ENCODE results near the gene PEBP1.

PEBP1 gene

GRCh38 chr12:118150625-118151024, 14.7 kb downstream of the PEBP1 start:
- H3K9me2 ChIP-seq (replicated peaks; ENCODE audit: insufficient read depth, low read length): no peaks in the 10 kb centered on the region
- DNase-seq: no peak
- no peaks in the 10 kb centered on the region for H3K4me1 ChIP-seq (ENCODE audit: low read length)
- H4K20me1 ChIP-seq (ENCODE audit: insufficient read depth, low read length): no peaks in the 10 kb centered on the region
- no peak overlapping the region for H3K4me3 ChIP-seq (ENCODE audit: low read length)
- H3K27me3 ChIP-seq (replicated peaks; ENCODE audit: insufficient read depth, low read length): no peaks in the 10 kb centered on the region
- no peaks in the 10 kb centered on the region for H3K36me3 ChIP-seq (replicated peaks; ENCODE audit: insufficient read depth, low read length)
- no peak for TF ChIP-seq EZH2phosphoT487 (IDR thresholded peaks at IDR 0.05; ENCODE audit: low read length)
- TF ChIP-seq CTCF (IDR thresholded peaks at IDR 0.05; ENCODE audit: low read length): no peak
- no peak for TF ChIP-seq EZH2 (optimal IDR thresholded peaks at IDR 0.05; ENCODE audit: low read depth, low read length)
- no peak overlapping the region for H3K9ac ChIP-seq (ENCODE audit: low read length)
- no peak overlapping the region for H2AFZ ChIP-seq (ENCODE audit: low read length)
- no peak overlapping the region for H3K27ac ChIP-seq (ENCODE audit: low read length)
- no peaks in the 10 kb centered on the region for H3K9me3 ChIP-seq (replicated peaks; ENCODE audit: insufficient read depth, low read length)
- H3K79me2 ChIP-seq (ENCODE audit: low read length): no peaks in the 10 kb centered on the region
- no peak overlapping the region for H3K4me2 ChIP-seq (ENCODE audit: low read depth, low read length)
- no peaks in the 10 kb centered on the region for H3F3A ChIP-seq (ENCODE audit: insufficient read depth, low read length)

- no peak overlapping the region for H3K4me3 ChIP-seq (ENCODE audit: low read length)
- H3K27ac ChIP-seq (ENCODE audit: low read length): no peak overlapping the region
- no peaks in the 10 kb centered on the region for H3K9me2 ChIP-seq (replicated peaks; ENCODE audit: insufficient read depth, low read length)
- H3K9me3 ChIP-seq (replicated peaks; ENCODE audit: insufficient read depth, low read length): no peaks in the 10 kb centered on the region
- no peaks in the 10 kb centered on the region for H4K20me1 ChIP-seq (ENCODE audit: insufficient read depth, low read length)
- H2AFZ ChIP-seq (ENCODE audit: low read length): no peak overlapping the region
- H3K79me2 ChIP-seq (ENCODE audit: low read length): no peaks in the 10 kb centered on the region
- H3K36me3 ChIP-seq (replicated peaks; ENCODE audit: insufficient read depth, low read length): no peaks in the 10 kb centered on the region
- H3K4me1 ChIP-seq (ENCODE audit: low read length): no peaks in the 10 kb centered on the region
- no peak overlapping the region for H3K9ac ChIP-seq (ENCODE audit: low read length)
- no peak for TF ChIP-seq CTCF (IDR thresholded peaks at IDR 0.05; ENCODE audit: low read length)
- TF ChIP-seq EZH2 (optimal IDR thresholded peaks at IDR 0.05; ENCODE audit: low read depth, low read length): no peak
- TF ChIP-seq EZH2phosphoT487 (IDR thresholded peaks at IDR 0.05; ENCODE audit: low read length): no peak
- DNase-seq: no peak
- H3K4me2 ChIP-seq (ENCODE audit: low read depth, low read length): no peak overlapping the region
- H3K27me3 ChIP-seq (replicated peaks; ENCODE audit: insufficient read depth, low read length): no peaks in the 10 kb centered on the region
- no peaks in the 10 kb centered on the region for H3F3A ChIP-seq (ENCODE audit: insufficient read depth, low read length)
Observed at GRCh38 chr12:118151755-118152154, 15.8 kb downstream of the PEBP1 start.

- Histone ChIP-seq H3K27me3 (replicated peaks; ENCODE audit: insufficient read depth, low read length) (no peaks in the 10 kb centered on the region), H3K4me1 (ENCODE audit: low read length) (no peaks in the 10 kb centered on the region), H3K79me2 (ENCODE audit: low read length) (no peaks in the 10 kb centered on the region), H3K9me2 (replicated peaks; ENCODE audit: insufficient read depth, low read length) (no peaks in the 10 kb centered on the region), H3K4me2 (ENCODE audit: low read depth, low read length) (no peak overlapping the region), H2AFZ (ENCODE audit: low read length) (no peak overlapping the region), H3K4me3 (ENCODE audit: low read length) (no peak overlapping the region), H3K27ac (ENCODE audit: low read length) (no peak overlapping the region), H3K9me3 (replicated peaks; ENCODE audit: insufficient read depth, low read length) (no peaks in the 10 kb centered on the region), H3F3A (ENCODE audit: insufficient read depth, low read length) (no peaks in the 10 kb centered on the region), H3K9ac (ENCODE audit: low read length) (no peak overlapping the region), H3K36me3 (replicated peaks; ENCODE audit: insufficient read depth, low read length) (no peaks in the 10 kb centered on the region), H4K20me1 (ENCODE audit: insufficient read depth, low read length) (no peaks in the 10 kb centered on the region)
- no peak for DNase-seq
- TF ChIP-seq EZH2phosphoT487 (IDR thresholded peaks at IDR 0.05; ENCODE audit: low read length) (no peak), CTCF (IDR thresholded peaks at IDR 0.05; ENCODE audit: low read length) (no peak), EZH2 (optimal IDR thresholded peaks at IDR 0.05; ENCODE audit: low read depth, low read length) (no peak)
Observed at GRCh38 chr12:118160536-118160935, 24.6 kb downstream of the PEBP1 start.
